OCI-LY3 (cell line): ENCODE data around the gene SPON2.

Experiments used
- CTCF ChIP-seq: fragments of 200-600, 300-600 bp; sonication (generic); IDR thresholded peaks from 2 replicates; pipeline ENCODE4 v1.5.1; 2014; ENCODE audit warnings: antibody characterized with exemption, low read length, low read depth
- EZH2phosphoT487 ChIP-seq: fragments of 200-600 bp; shearing (Covaris generic); IDR thresholded peaks from 2 replicates; pipeline ENCODE4 v1.6.1; 2018; ENCODE audit warnings: antibody characterized with exemption, mixed run types, low read depth

- TF ChIP-seq CTCF = no peak
- no peak for TF ChIP-seq EZH2phosphoT487
These were observed 39.4 kb downstream of the SPON2 start for GRCh38 chr4:1133033-1133432.
